Natural killer cell (primary cell): ENCODE measurements around the gene SLC39A11. TPM values are rescaled to one million over a fixed set of nuclear protein-coding genes. Genes with fewer than 3 reads are reported as not detected.

Source experiments
- ATAC-seq, 3 donors: fragments of 150-1000 bp in 2 of 3; fragments of 200-7000 bp in 1 of 3; cut with Tn5 transposase; 1 replicate in 1 of 3; 2 replicates in 2 of 3; pipeline ENCODE4 v1.10.0; 2021; ENCODE audit warnings: mild to moderate bottlenecking in 2 of 3, moderate library complexity in 2 of 3
- DNase-seq, 2 donors: peaks; one replicate each; pipeline versions ENCODE4 v3.0.0 to v3.0.0-alpha.2; 2013 to 2021; ENCODE audit warnings: mixed read lengths in 1 of 2
- H3K27ac ChIP-seq: one replicate; pipeline ENCODE4 v1.5.1; 2013; ENCODE audit warnings: mild to moderate bottlenecking, low read length
- H3K27me3 ChIP-seq: one replicate; pipeline ENCODE4 v1.6.1; 2013; ENCODE audit warnings: low read length; ENCODE audit not compliant: control insufficient read depth, insufficient read depth
- H3K36me3 ChIP-seq: one replicate; pipeline ENCODE4 v1.6.1; 2013; ENCODE audit warnings: low read length; ENCODE audit not compliant: control insufficient read depth, insufficient read depth
- H3K4me1 ChIP-seq: one replicate; pipeline ENCODE4 v1.6.1; 2013; ENCODE audit warnings: low read length; ENCODE audit not compliant: control insufficient read depth, insufficient read depth
- H3K4me3 ChIP-seq: one replicate; pipeline ENCODE4 v1.5.1; 2013; ENCODE audit warnings: low read length
- H3K9me3 ChIP-seq: one replicate; pipeline ENCODE4 v1.6.1; 2013; ENCODE audit warnings: low read length; ENCODE audit not compliant: control insufficient read depth, insufficient read depth
- H3K27ac Mint-ChIP-seq, 2 donors: one replicate each; pipeline ENCODE4 v1.8.0; 2022; ENCODE audit warnings: mild to moderate bottlenecking in 2 of 2, mixed read lengths in 2 of 2, moderate library complexity in 1 of 2
- H3K27me3 Mint-ChIP-seq, 2 donors: one replicate each; pipeline ENCODE4 v1.8.0; 2022; ENCODE audit warnings: low read depth in 2 of 2, mixed read lengths in 2 of 2
- H3K36me3 Mint-ChIP-seq: one replicate; pipeline ENCODE4 v1.8.0; 2022; ENCODE audit warnings: mixed read lengths
- H3K4me1 Mint-ChIP-seq, 2 donors: one replicate each; pipeline ENCODE4 v1.8.0; 2022; ENCODE audit warnings: mixed read lengths in 2 of 2
- H3K4me3 Mint-ChIP-seq: one replicate; pipeline ENCODE4 v1.8.0; 2022; ENCODE audit warnings: mild to moderate bottlenecking, moderate library complexity, mixed read lengths
- H3K9me3 Mint-ChIP-seq, 2 donors: one replicate each; pipeline ENCODE4 v1.8.0; 2022; ENCODE audit warnings: mixed read lengths in 2 of 2
- WGBS: methylation state at CpG from one replicate; pipeline ENCODE4 v1.1.7; 2013; ENCODE audit warnings: missing lambda C conversion rate; ENCODE audit not compliant: insufficient coverage; 5-methylcytosine and 5-hydroxymethylcytosine counted together
- intact Hi-C: fragments of 100-400 bp; cut with micrococcal nuclease; formaldehyde crosslinking; loops from one replicate; pipeline ENCODE4 v1.14.2; 2022
- total RNA-seq, 4 donors: library from RNA; stranded (reverse); fragments of 120-200 nt in 1 of 4; gene quantifications; one replicate each; pipeline versions ENCODE4 v1.2.3 to v1.2.4, GENCODE V29; 2013 to 2022
- TF ChIP-seq, protein P1 (sequence below): fragments of 200-600 bp; IDR thresholded peaks from one replicate; pipeline ENCODE4 v1.8.0; 2022; ENCODE audit warnings: antibody characterized with exemption

Gene SLC39A11
- total RNA-seq, 3 donors from 2014 or later (not counting 1 experiment from before 2014, with no cell fraction given), result 32.6 to 44.9 (median 39.4) TPM

DNA sequence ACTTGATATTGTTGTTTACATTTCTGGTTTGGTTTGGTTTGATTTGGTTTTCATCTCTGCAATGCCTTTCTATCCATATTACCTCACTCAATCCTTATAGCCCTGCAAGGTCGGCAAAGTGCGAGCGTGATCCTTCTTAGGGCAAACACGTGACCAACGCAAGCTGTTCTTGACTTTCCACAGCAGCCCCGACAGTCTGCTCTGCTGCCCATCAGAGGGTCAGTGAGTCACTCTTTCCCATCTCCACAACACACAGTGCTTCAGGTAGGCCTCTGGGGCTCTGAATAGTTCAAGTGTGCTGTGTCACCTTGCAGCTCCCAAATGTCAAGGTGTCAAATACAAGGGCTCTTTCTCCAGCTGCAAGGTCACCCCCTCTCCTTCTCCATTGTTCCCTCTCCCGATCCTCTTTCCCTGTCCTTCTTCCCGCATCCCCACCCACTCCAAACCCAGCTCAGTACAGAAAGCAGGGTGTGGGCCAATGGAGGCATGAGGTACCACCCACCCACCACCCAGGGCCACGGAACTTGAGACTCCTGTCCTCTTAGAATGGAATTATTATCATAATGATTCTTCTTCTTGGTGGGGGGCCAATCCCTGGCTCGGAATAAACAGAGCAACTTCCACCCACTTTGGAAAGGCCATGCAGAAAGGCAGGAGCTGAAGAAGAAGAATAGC lies 139.7 kb downstream of the SLC39A11 start:
- peaks cover 5 to 17% of the 10 kb centered on the region in 2 donors for H3K4me1 Mint-ChIP-seq
- Histone ChIP-seq H3K4me1 (no peaks in the 10 kb centered on the region), H3K9me3 (no peaks in the 10 kb centered on the region), H3K36me3 (no peaks in the 10 kb centered on the region), H3K4me3 (no peak overlapping the region), H3K27ac (no peak overlapping the region), H3K27me3 (no peaks in the 10 kb centered on the region)
- peak overlapping the region in 1 of 2 donors; percentile 22 for H3K27ac Mint-ChIP-seq
- intact Hi-C loops, result no loop called here
- no peak for ATAC-seq
- no peaks in the 10 kb centered on the region for H3K27me3 Mint-ChIP-seq
- TF ChIP-seq, protein P1, sequence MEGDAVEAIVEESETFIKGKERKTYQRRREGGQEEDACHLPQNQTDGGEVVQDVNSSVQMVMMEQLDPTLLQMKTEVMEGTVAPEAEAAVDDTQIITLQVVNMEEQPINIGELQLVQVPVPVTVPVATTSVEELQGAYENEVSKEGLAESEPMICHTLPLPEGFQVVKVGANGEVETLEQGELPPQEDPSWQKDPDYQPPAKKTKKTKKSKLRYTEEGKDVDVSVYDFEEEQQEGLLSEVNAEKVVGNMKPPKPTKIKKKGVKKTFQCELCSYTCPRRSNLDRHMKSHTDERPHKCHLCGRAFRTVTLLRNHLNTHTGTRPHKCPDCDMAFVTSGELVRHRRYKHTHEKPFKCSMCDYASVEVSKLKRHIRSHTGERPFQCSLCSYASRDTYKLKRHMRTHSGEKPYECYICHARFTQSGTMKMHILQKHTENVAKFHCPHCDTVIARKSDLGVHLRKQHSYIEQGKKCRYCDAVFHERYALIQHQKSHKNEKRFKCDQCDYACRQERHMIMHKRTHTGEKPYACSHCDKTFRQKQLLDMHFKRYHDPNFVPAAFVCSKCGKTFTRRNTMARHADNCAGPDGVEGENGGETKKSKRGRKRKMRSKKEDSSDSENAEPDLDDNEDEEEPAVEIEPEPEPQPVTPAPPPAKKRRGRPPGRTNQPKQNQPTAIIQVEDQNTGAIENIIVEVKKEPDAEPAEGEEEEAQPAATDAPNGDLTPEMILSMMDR, result no peak
- no peak overlapping the region for H3K4me3 Mint-ChIP-seq
- 96% methylated on average over 8 of the region's 10 CpGs for WGBS
- no peaks in the 10 kb centered on the region for H3K9me3 Mint-ChIP-seq
- no peaks in the 10 kb centered on the region for H3K36me3 Mint-ChIP-seq
- no peak for DNase-seq

DNA sequence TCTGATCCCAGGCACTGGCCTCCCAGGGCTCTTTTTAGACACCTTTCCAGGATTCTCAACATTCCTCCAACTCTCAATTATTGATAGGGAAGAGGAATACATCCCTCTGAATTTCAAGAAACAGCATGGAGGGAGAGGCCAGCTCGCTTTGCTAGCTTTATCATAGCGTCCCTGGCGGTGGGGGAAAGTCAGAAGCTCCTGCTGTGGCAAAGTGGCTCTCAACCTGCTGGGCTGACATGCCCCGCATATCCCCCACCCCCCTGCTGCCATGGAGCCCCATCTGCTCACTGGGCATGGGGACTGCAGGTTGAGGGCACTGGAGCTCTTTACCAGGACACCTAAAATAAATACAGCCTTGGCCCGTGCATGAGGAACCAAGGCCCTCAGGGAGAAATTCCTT lies 140.3 kb downstream of the SLC39A11 start:
- Histone ChIP-seq H3K27ac (no peak overlapping the region), H3K27me3 (no peaks in the 10 kb centered on the region), H3K4me3 (no peak overlapping the region), H3K36me3 (no peaks in the 10 kb centered on the region), H3K4me1 (no peaks in the 10 kb centered on the region), H3K9me3 (no peaks in the 10 kb centered on the region)
- Mint-ChIP-seq H3K4me3 (no peak overlapping the region), H3K4me1 (peaks cover 5 to 21% of the 10 kb centered on the region in 2 donors), H3K36me3 (no peaks in the 10 kb centered on the region), H3K9me3 (no peaks in the 10 kb centered on the region), H3K27ac (no peak overlapping the region), H3K27me3 (no peaks in the 10 kb centered on the region)
- intact Hi-C loops, result no loop called here
- ATAC-seq (no peak), DNase-seq (no peak)
- WGBS, result 89% methylated on average over 4 of the region's 5 CpGs
- TF ChIP-seq, protein P1, result no peak

DNA sequence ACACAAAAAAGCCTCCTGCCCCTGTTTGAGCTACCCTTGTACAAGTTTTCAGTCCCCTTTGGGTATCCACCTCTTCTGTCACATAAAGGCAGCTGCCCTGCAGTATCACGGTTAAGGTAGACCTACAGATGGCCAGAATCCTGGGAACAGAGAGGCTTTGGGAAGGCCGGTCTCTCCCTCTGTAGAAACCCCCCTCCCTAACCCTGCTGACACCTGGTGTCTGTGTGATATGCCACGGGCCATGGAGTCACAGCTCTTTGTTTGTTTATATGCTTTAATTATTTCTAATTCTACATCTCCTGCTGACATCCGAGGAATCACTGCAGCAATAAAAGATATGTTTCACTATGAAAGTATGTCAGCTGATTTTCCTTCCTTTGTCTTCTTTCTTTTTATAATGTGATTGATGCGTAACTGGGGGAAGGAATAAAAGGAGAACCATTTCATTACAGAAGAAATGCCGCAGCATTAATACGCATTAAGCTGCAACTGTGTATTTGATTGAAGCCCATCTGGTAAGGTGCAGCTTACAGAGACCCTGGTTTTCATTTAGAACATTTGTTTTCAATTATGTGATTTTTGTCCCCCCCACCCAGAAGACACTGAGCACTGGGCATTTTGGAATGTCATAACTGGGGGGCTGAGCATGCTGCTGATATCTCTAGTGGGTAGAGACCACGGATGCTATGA lies 142.1 kb downstream of the SLC39A11 start:
- no peaks in the 10 kb centered on the region for H3K27me3 Mint-ChIP-seq
- H3K27ac Mint-ChIP-seq, result no peak overlapping the region
- WGBS, result 94% methylated on average over 5 of the region's 8 CpGs

More for the DNA sequence above, 142.1 kb downstream of the SLC39A11 start:
- Mint-ChIP-seq H3K36me3 (no peaks in the 10 kb centered on the region), H3K9me3 (no peaks in the 10 kb centered on the region), H3K4me3 (no peak overlapping the region), H3K4me1 (peaks cover 0 to 13% of the 10 kb centered on the region in 2 donors)
- Histone ChIP-seq H3K27ac (no peak overlapping the region), H3K27me3 (no peaks in the 10 kb centered on the region), H3K4me1 (no peaks in the 10 kb centered on the region), H3K9me3 (no peaks in the 10 kb centered on the region), H3K36me3 (peaks cover 3% of the 10 kb centered on the region), H3K4me3 (no peak overlapping the region)
- intact Hi-C loops, result no loop called here
- no peak for DNase-seq
- TF ChIP-seq, protein P1, result no peak
- ATAC-seq, result no peak
